K562 (cell line): ENCODE measurements around the gene FRMD1. TPM values are rescaled to one million over a fixed set of nuclear protein-coding genes. Genes with fewer than 3 reads are reported as not detected.

Experiments
- ATAC-seq: fragments of 200-7000 bp; cut with Tn5 transposase; 3 replicates; pipeline ENCODE4 v1.9.1; 2020; ENCODE audit warnings: moderate library complexity
- BruUV-seq: library from RNA; stranded (reverse); fragments of 400-500 nt; replicated peaks from 2 replicates; lab custom pipeline; 2021; lab: Mats Ljungman, UMichigan
- CTCF ChIA-PET: fragments of 300-600 bp; formaldehyde crosslinking; extraction: SDS; loops from one replicate; lab custom pipeline; 2021; ENCODE audit warnings: low intra/inter-chr PET ratio; lab: Yijun Ruan, JAX
- POLR2A ChIA-PET: fragments of 300-600, 350-650 bp; sonication (Branson Sonifier 250); formaldehyde crosslinking; extraction: SDS; loops from one replicate; lab custom pipeline; 2021; ENCODE audit warnings: antibody characterized with exemption, inconsistent platforms; lab: Yijun Ruan, JAX
- DNase-seq, 4 experiments: peaks; one replicate each; pipeline versions ENCODE4 v3.0.0 to v3.0.0-alpha.2; 2011 to 2018; ENCODE audit warnings: low spot score in 3 of 4, mixed read lengths in 3 of 4; ENCODE audit errors: extremely low read depth in 1 of 4
- FAIRE-seq: peaks from 2 replicates; lab custom pipeline; 2011; peaks lifted over from hg19 to GRCh38; lab: Jason Lieb, UNC
- H2AFZ ChIP-seq: 2 replicates; pipeline ENCODE4 v1.6.0; 2011; ENCODE audit warnings: low read depth, low read length, control low read depth, inconsistent platforms
- H3K27ac ChIP-seq: fragments of 200-600 bp; 3 replicates; pipeline ENCODE4 v1.8.0; 2011; ENCODE audit warnings: low read depth, mild to moderate bottlenecking, control low read depth, inconsistent platforms, low read length, moderate library complexity, mixed read lengths; ENCODE audit errors: extremely low read depth
- H3K27me3 ChIP-seq, 2 experiments: fragments of 300-600 bp in 1 of 2; 2 replicates in 1 of 2; 3 replicates in 1 of 2; pipeline versions ENCODE4 v1.6.0 to v1.8.0; 2011; ENCODE audit warnings: inconsistent platforms in 2 of 2, low read length in 2 of 2, mild to moderate bottlenecking in 1 of 2, mixed read lengths in 1 of 2, moderate library complexity in 1 of 2; ENCODE audit not compliant: control insufficient read depth in 2 of 2, insufficient read depth in 2 of 2
- H3K36me3 ChIP-seq: fragments of 300-600 bp; 3 replicates; pipeline ENCODE4 v1.8.0; 2011; ENCODE audit warnings: mild to moderate bottlenecking, low read length, inconsistent platforms; ENCODE audit not compliant: control insufficient read depth, insufficient read depth
- H3K4me1 ChIP-seq, 2 experiments: fragments of 200-600 bp in 1 of 2; replicated peaks in 1 of 2; 2 replicates in 1 of 2; 3 replicates in 1 of 2; pipeline versions ENCODE4 v1.5.1 to v1.8.0; 2011; ENCODE audit warnings: inconsistent platforms in 2 of 2, low read length in 2 of 2, mild to moderate bottlenecking in 1 of 2, mixed read lengths in 1 of 2, moderate library complexity in 1 of 2; ENCODE audit not compliant: control insufficient read depth in 2 of 2, insufficient read depth in 2 of 2
- H3K4me2 ChIP-seq: 2 replicates; pipeline ENCODE4 v1.6.1; 2011; ENCODE audit warnings: low read length, control low read depth, inconsistent platforms, mixed read lengths; ENCODE audit not compliant: insufficient read depth
- H3K4me3 ChIP-seq: fragments of 200-600 bp; sonication (generic), shearing (Covaris generic); 2 replicates; pipeline ENCODE4 v1.5.1; 2016; ENCODE audit warnings: control low read depth, inconsistent platforms
- H3K79me2 ChIP-seq: fragments of 200-600 bp; 3 replicates; pipeline ENCODE4 v1.8.0; 2011; ENCODE audit warnings: low read length, inconsistent platforms; ENCODE audit not compliant: control insufficient read depth, insufficient read depth
- H3K9ac ChIP-seq, 2 experiments: 2 replicates each; pipeline versions ENCODE4 v1.6.0 to v1.6.1; 2011; ENCODE audit warnings: low read depth in 2 of 2, low read length in 2 of 2, control low read depth in 1 of 2, inconsistent platforms in 1 of 2, mild to moderate bottlenecking in 1 of 2, mixed read lengths in 1 of 2; ENCODE audit not compliant: insufficient read depth in 1 of 2
- H3K9me1 ChIP-seq: one replicate; pipeline ENCODE4 v1.6.0; 2011; ENCODE audit warnings: inconsistent platforms, mild to moderate bottlenecking, low read length, moderate library complexity; ENCODE audit not compliant: control insufficient read depth, insufficient read depth
- H3K9me3 ChIP-seq: replicated peaks from 2 replicates; pipeline ENCODE4 v1.5.1; 2011; ENCODE audit warnings: low read depth, low read length, inconsistent platforms; ENCODE audit not compliant: control insufficient read depth, insufficient read depth
- H4K20me1 ChIP-seq: replicated peaks from 2 replicates; pipeline ENCODE4 v1.6.1; 2011; ENCODE audit warnings: low read length, inconsistent platforms, mixed read lengths; ENCODE audit not compliant: control insufficient read depth, insufficient read depth
- ATF1 ChIP-seq, 2 experiments: fragments of 450-650 bp in 1 of 2; IDR thresholded peaks; 2 replicates each; pipeline ENCODE4 v1.6.1; 2016; ENCODE audit warnings: missing compliant biosample characterization in 1 of 2, missing genetic modification characterization in 1 of 2
- CEBPB ChIP-seq: fragments of 450-650 bp; IDR thresholded peaks from 2 replicates; pipeline ENCODE4 v1.6.1; 2016; ENCODE audit warnings: missing genetic modification characterization, missing compliant biosample characterization
- KAT7 ChIP-seq: sonication (generic); formaldehyde crosslinking; IDR thresholded peaks from 2 replicates; pipeline ENCODE4 v1.8.0; 2022; ENCODE audit warnings: missing genetic modification reagents, mild to moderate bottlenecking, borderline replicate concordance
- PYGO2 ChIP-seq: fragments of 450-650 bp; IDR thresholded peaks from 2 replicates; pipeline ENCODE4 v1.6.1; 2016; ENCODE audit warnings: mild to moderate bottlenecking, missing genetic modification characterization, moderate library complexity, missing compliant biosample characterization
- RBM39 ChIP-seq: fragments of 200-400 bp; formaldehyde crosslinking; optimal IDR thresholded peaks from 2 replicates; pipeline ENCODE3; 2018; ENCODE audit warnings: low read depth, low read length
- TSHZ1 ChIP-seq: fragments of 250-450 bp; sonication (Bioruptor Pico); IDR thresholded peaks from 2 replicates; pipeline ENCODE4 v1.4.0; 2020; ENCODE audit warnings: mild to moderate bottlenecking, moderate library complexity
- ZNF134 ChIP-seq: fragments of 250-450 bp; sonication (Bioruptor Pico); conservative IDR thresholded peaks from 2 replicates; pipeline ENCODE4 v1.4.0; 2020
- ZNF3 ChIP-seq: fragments of 250-450 bp; sonication (Bioruptor Pico); IDR thresholded peaks from 2 replicates; pipeline ENCODE4 v1.5.0; 2021; ENCODE audit warnings: mild to moderate bottlenecking, moderate library complexity
- ZNF668 ChIP-seq: fragments of 250-450 bp; sonication (Bioruptor Pico); IDR thresholded peaks from 2 replicates; pipeline ENCODE4 v1.8.0; 2022; ENCODE audit warnings: mild to moderate bottlenecking, inconsistent platforms
- WGBS: fragments of 100-300 bp; shearing (Covaris generic); methylation state at CpG from one replicate; pipeline ENCODE4 v1.1.6; 2016; ENCODE audit warnings: low coverage, mixed read lengths; ENCODE audit not compliant: insufficient coverage; ENCODE audit errors: missing lambda C conversion rate; 5-methylcytosine and 5-hydroxymethylcytosine counted together
- in situ Hi-C: fragments of 300-500 bp; cut with MboI; formaldehyde crosslinking; loops from 4 replicates; pipeline ENCODE4 v1.15.0; 2018; ENCODE audit warnings: inconsistent platforms, mixed read lengths
- intact Hi-C: fragments of 100-400 bp; cut with micrococcal nuclease; formaldehyde crosslinking; loops from 2 replicates; pipeline ENCODE4 v1.14.2; 2022
- polyA plus RNA-seq, 8 experiments: library from polyadenylated mRNA; depleted of rRNA in 4 of 8; stranded (reverse) in 5 of 8; unstranded in 3 of 8; fragments of >200 nt; fragmentation: Nextera tagmentation in 2 of 8; fragmentation: Illumina TruSeq in 1 of 8; extraction: Ambion mirVana in 2 of 8; extraction: Trizol in 1 of 8; gene quantifications; 2 replicates each; pipeline versions ENCODE4 v1.2.1 to v1.2.3, GENCODE V29; 2011 to 2014; ENCODE audit warnings: inconsistent platforms in 1 of 8, missing spikeins in 1 of 8
- total RNA-seq, 7 experiments: library from RNA; depleted of rRNA in 6 of 7; stranded (reverse); fragments of >200 nt in 6 of 7; fragmentation: Illumina TruSeq in 2 of 7; extraction: Trizol in 2 of 7; gene quantifications; 2 replicates each; pipeline versions ENCODE4 v1.2.1 to v1.2.3, GENCODE V29; 2011 to 2021; ENCODE audit warnings: low replicate concordance in 1 of 7

FRMD1 gene
- total and polyA plus RNA-seq, 9 of the 15 experiments (the other 6 are each of a cell fraction or from before 2014, with no cell fraction given), result 0.01 to 0.04 (median 0.01) TPM; not detected in 6

DNA sequence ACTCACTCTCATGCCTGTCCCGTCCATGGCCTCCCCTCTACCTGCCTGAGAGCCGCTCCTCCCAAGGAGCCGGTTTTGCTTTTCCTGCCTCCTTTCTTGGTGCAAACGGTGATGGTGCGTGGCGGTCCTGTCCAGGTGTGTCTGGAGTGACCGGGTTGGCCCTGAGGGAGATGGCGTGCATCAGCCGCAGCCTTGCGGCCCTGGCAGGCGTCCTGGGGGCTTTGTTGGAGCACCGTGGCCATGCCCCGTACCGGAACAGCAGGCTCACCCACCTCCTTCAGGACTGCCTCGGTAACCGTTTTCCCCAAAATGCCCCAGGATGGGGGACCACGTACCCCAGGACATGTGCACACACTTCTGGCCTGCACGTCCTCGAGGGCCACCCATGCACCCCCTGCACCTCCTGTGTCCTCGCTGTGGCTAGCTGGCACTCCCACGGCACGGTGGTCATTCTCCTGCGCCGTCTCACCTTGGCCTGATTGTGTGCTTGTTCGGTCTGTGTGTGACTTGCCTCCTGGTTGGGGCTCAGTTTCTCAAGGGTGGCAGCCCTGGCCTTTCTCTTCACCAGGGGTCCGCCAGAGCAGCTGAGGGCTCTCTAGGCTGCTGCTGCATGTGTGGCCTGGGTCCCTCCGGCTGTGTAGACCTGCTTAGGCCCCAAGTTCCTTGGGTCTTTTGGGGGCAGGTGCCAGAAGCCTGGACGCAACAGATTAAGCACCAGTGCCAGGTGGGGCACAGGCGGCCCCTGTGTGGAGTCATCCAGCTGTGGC, 36.4 kb downstream of the FRMD1 start:
- BruUV-seq, result no TSS peak
- Histone ChIP-seq H3K9me1 (no peaks in the 10 kb centered on the region), H3K27ac (no peak overlapping the region), H3K79me2 (no peaks in the 10 kb centered on the region), H3K4me2 (no peak overlapping the region), H4K20me1 (peaks cover 5% of the 10 kb centered on the region; the same call in 1 of the 2 replicates), H3K4me3 (no peak overlapping the region), H2AFZ (no peak overlapping the region), H3K4me1 (peaks cover 0 to 22% of the 10 kb centered on the region in 2 experiments; a peak in 1 of 5 replicates), H3K36me3 (no peaks in the 10 kb centered on the region), H3K9ac (peak overlapping the region in 1 of 2 experiments; percentile 14; a peak in 1 of 4 replicates), H3K27me3 (peaks cover 51 to 89% of the 10 kb centered on the region in 2 experiments), H3K9me3 (no peaks in the 10 kb centered on the region)
- ChIA-PET POLR2A (interaction anchor here (0.6 kb wide), 1 partner anchor 11 kb away, joined by 3 read pairs; no protein-coding TSS in a partner anchor), CTCF (no interaction called here)
- in situ Hi-C loops, result no loop called here
- FAIRE-seq, result no peak
- DNase-seq, result no peak
- 4% methylated on average over 29 of the region's 29 CpGs for WGBS
- intact Hi-C loops, result no loop called here
- no peak; the same call in 2 of the 3 replicates for ATAC-seq
- TF ChIP-seq ZNF668 (CRISPR knock-in tag), result no peak
- no peak for TF ChIP-seq RBM39
- TF ChIP-seq, all 486 proteins: peak for 0

GRCh38 chr6:168041928-168042327, 37.1 kb downstream of the FRMD1 start:
- Histone ChIP-seq H3K4me3 (no peak overlapping the region), H3K79me2 (no peaks in the 10 kb centered on the region), H2AFZ (no peak overlapping the region), H3K27me3 (peaks cover 51 to 88% of the 10 kb centered on the region in 2 experiments), H3K9me3 (no peaks in the 10 kb centered on the region), H3K36me3 (no peaks in the 10 kb centered on the region), H4K20me1 (peaks cover 5% of the 10 kb centered on the region; the same call in 1 of the 2 replicates), H3K4me2 (no peak overlapping the region), H3K4me1 (peaks cover 0 to 22% of the 10 kb centered on the region in 2 experiments; a peak in 1 of 5 replicates), H3K9me1 (no peaks in the 10 kb centered on the region), H3K27ac (no peak overlapping the region), H3K9ac (0 out of 4 replicates have a peak overlapping the region, but pooled peaks of 1 of the 2 experiments have one; percentile 21)
- 2% methylated on average over 15 of the region's 15 CpGs for WGBS
- DNase-seq (no peak), FAIRE-seq (no peak), ATAC-seq (peak; percentile 19; the same call in 1 of the 3 replicates)
- BruUV-seq, result no TSS peak
- intact Hi-C loops, result no loop called here
- in situ Hi-C loops, result no loop called here
- ChIA-PET POLR2A (no interaction called here), CTCF (no interaction called here)
- TF ChIP-seq ZNF3 (CRISPR knock-in tag) (no peak), PYGO2 (tag) (no peak), ATF1 (CRISPR knock-in tag; IDR thresholded peaks at IDR 0.05) (no peak), ATF1 (tag; IDR thresholded peaks at IDR 0.05) (no peak), KAT7 (CRISPR knock-in tag) (no peak), CEBPB (no peak), TSHZ1 (CRISPR knock-in tag) (no peak), ZNF134 (CRISPR knock-in tag) (no peak)
